ENCODE data around the gene ST6GALNAC5. TPM values are rescaled to one million over a fixed set of nuclear protein-coding genes. Genes with fewer than 3 reads are reported as not detected.

Gene ST6GALNAC5
- total RNA-seq, 1 donor from 2014 or later: 30.7 TPM

DNA sequence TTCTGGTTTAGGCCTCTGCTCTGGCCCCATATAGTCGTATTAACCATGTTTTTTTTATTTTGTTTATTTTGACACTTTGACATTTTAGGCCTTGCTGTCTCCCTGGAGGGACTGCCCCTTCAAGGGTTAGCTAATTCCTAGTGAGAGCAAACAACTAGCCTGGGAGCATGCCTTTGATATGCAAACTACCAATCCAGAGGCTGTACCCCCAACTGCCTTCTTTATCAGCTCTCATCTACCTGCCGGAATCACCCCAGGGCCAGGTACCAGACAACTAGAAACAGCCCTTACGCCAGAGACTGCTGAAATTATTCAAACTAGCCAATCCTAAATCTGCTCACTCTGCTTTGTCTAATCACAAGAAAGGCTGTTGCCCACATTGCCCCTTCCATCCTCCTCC is 13.0 kb upstream of the ST6GALNAC5 start:
- Histone ChIP-seq H3K27me3 (no peaks in the 10 kb centered on the region), H3K36me3 (no peaks in the 10 kb centered on the region), H3K27ac (no peak overlapping the region), H3K4me1 (peaks cover 12% of the 10 kb centered on the region), H3K9ac (no peak overlapping the region), H3K4me3 (no peak overlapping the region), H2AFZ (replicated peaks) (peak overlapping the region; percentile 65), H4K20me1 (ENCODE audit: low read depth) (no peaks in the 10 kb centered on the region), H3K79me2 (ENCODE audit: low read depth) (no peaks in the 10 kb centered on the region), H3F3A (ENCODE audit: low read depth) (peaks cover 4% of the 10 kb centered on the region), H3K9me3 (ENCODE audit: low read depth) (no peaks in the 10 kb centered on the region), H3K4me2 (peak overlapping the region; percentile 34)
- Mint-ChIP-seq H3K36me3 (no peaks in the 10 kb centered on the region), H3K27ac (no peak overlapping the region), H3K27me3 (ENCODE audit: insufficient read depth, low read depth) (peaks cover 2% of the 10 kb centered on the region), H3K4me1 (peaks cover 16% of the 10 kb centered on the region), H3K4me3 (no peak overlapping the region), H3K9me3 (no peaks in the 10 kb centered on the region)
- no peak for DNase-seq (ENCODE audit: low spot score)
- TF ChIP-seq, protein P1, sequence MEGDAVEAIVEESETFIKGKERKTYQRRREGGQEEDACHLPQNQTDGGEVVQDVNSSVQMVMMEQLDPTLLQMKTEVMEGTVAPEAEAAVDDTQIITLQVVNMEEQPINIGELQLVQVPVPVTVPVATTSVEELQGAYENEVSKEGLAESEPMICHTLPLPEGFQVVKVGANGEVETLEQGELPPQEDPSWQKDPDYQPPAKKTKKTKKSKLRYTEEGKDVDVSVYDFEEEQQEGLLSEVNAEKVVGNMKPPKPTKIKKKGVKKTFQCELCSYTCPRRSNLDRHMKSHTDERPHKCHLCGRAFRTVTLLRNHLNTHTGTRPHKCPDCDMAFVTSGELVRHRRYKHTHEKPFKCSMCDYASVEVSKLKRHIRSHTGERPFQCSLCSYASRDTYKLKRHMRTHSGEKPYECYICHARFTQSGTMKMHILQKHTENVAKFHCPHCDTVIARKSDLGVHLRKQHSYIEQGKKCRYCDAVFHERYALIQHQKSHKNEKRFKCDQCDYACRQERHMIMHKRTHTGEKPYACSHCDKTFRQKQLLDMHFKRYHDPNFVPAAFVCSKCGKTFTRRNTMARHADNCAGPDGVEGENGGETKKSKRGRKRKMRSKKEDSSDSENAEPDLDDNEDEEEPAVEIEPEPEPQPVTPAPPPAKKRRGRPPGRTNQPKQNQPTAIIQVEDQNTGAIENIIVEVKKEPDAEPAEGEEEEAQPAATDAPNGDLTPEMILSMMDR (IDR thresholded peaks at IDR 0.05): no peak
- TF ChIP-seq EZH2 (IDR thresholded peaks at IDR 0.05): no peak
- TF ChIP-seq EZH2phosphoT487 (IDR thresholded peaks at IDR 0.05): no peak

DNA sequence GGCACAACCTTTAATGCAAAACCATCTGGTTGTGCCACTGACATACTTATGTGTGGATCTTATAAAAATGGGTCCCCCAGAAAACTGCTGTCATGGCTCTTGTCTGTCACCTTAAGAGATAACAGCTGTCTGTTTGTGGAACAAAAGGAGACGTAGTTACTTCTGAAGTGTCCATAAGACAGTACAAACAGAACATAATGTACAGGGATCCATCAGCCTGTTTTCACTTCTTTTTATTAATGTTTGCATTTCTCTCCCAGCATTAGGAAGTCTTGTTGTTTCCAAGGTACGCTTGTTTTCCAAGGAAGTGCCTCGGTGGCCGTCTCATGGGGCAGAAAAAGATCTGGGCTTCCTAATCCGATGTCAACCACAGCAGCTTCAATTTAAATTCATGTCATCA is 11.2 kb upstream of the ST6GALNAC5 start:
- H3K9ac ChIP-seq: no peak overlapping the region
- H4K20me1 ChIP-seq (ENCODE audit: low read depth): no peaks in the 10 kb centered on the region
- H2AFZ ChIP-seq (replicated peaks): no peak overlapping the region
- no peaks in the 10 kb centered on the region for H3K9me3 Mint-ChIP-seq
- peaks cover 12% of the 10 kb centered on the region for H3K4me1 ChIP-seq
- no peak for DNase-seq (ENCODE audit: low spot score)
- peaks cover 16% of the 10 kb centered on the region for H3K4me1 Mint-ChIP-seq
- H3F3A ChIP-seq (ENCODE audit: low read depth): no peaks in the 10 kb centered on the region
- H3K4me2 ChIP-seq: no peak overlapping the region
- no peaks in the 10 kb centered on the region for H3K79me2 ChIP-seq (ENCODE audit: low read depth)
- H3K36me3 Mint-ChIP-seq: no peaks in the 10 kb centered on the region
- H3K27me3 Mint-ChIP-seq (ENCODE audit: insufficient read depth, low read depth): peaks cover 4% of the 10 kb centered on the region
- TF ChIP-seq, protein P1 (IDR thresholded peaks at IDR 0.05): no peak
- TF ChIP-seq EZH2 (IDR thresholded peaks at IDR 0.05): no peak
- TF ChIP-seq EZH2phosphoT487 (IDR thresholded peaks at IDR 0.05): no peak
- no peak overlapping the region for H3K27ac Mint-ChIP-seq
- H3K9me3 ChIP-seq (ENCODE audit: low read depth): no peaks in the 10 kb centered on the region
- H3K27me3 ChIP-seq: no peaks in the 10 kb centered on the region
- H3K4me3 ChIP-seq: no peak overlapping the region
- H3K36me3 ChIP-seq: no peaks in the 10 kb centered on the region
- no peak overlapping the region for H3K27ac ChIP-seq
- no peak overlapping the region for H3K4me3 Mint-ChIP-seq

DNA sequence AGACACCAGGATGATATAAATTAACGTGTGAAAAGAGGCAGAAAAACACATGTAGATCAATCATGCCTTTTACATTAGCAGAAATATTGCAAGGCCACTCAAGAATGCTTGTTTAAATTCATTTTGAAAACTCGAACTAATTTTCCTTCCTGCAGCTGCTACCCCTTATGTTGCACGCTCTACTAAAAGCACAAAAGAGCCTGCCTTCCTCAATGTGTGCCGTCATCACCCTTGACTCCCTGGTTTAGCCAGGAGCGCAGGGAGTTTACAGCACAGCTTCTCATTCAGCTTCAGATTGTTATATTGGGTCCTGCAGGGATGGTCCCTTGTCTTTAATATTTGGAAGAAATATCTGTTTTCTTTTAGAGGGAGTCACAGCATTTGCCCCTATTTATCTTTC is 10.1 kb upstream of the ST6GALNAC5 start:
- Mint-ChIP-seq H3K27me3 (ENCODE audit: insufficient read depth, low read depth) (peaks cover 4% of the 10 kb centered on the region), H3K36me3 (no peaks in the 10 kb centered on the region), H3K27ac (no peak overlapping the region), H3K4me1 (peaks cover 16% of the 10 kb centered on the region), H3K9me3 (no peaks in the 10 kb centered on the region), H3K4me3 (no peak overlapping the region)
- H3K9me3 ChIP-seq (ENCODE audit: low read depth): no peaks in the 10 kb centered on the region
- H3K9ac ChIP-seq: no peak overlapping the region
- H3K4me1 ChIP-seq: peaks cover 12% of the 10 kb centered on the region
- H3F3A ChIP-seq (ENCODE audit: low read depth): no peaks in the 10 kb centered on the region
- no peak overlapping the region for H2AFZ ChIP-seq (replicated peaks)
- no peak overlapping the region for H3K27ac ChIP-seq
- no peak overlapping the region for H3K4me3 ChIP-seq
- H4K20me1 ChIP-seq (ENCODE audit: low read depth): no peaks in the 10 kb centered on the region
- H3K36me3 ChIP-seq: no peaks in the 10 kb centered on the region
- TF ChIP-seq, protein P1 (IDR thresholded peaks at IDR 0.05): no peak
- TF ChIP-seq EZH2 (IDR thresholded peaks at IDR 0.05) (no peak), EZH2phosphoT487 (IDR thresholded peaks at IDR 0.05) (no peak)
- H3K4me2 ChIP-seq: no peak overlapping the region
- DNase-seq (ENCODE audit: low spot score): no peak
- H3K27me3 ChIP-seq: no peaks in the 10 kb centered on the region
- H3K79me2 ChIP-seq (ENCODE audit: low read depth): no peaks in the 10 kb centered on the region
